T-helper 1 cell treated with Interleukin-12 subunit alpha and Interleukin-12 subunit beta and Interleukin-4 antibody, amounts not matched to agents 30 ng/mL and 1 ng/mL, for 36 hours (primary cell): Measurements from ENCODE around the gene SREBF1. TPM values are rescaled to one million over a fixed set of nuclear protein-coding genes. Genes with fewer than 3 reads are reported as not detected.

Experiments used
- intact Hi-C: fragments of 100-400 bp; cut with micrococcal nuclease; formaldehyde crosslinking; loops from one replicate; pipeline ENCODE4 v1.15.1; 2024
- total RNA-seq: library from RNA; stranded (reverse); gene quantifications from 2 replicates; pipeline ENCODE4 v1.2.3, GENCODE V29; 2022

SREBF1 gene
- total RNA-seq, 1 donor from 2014 or later: 174 TPM

DNA sequence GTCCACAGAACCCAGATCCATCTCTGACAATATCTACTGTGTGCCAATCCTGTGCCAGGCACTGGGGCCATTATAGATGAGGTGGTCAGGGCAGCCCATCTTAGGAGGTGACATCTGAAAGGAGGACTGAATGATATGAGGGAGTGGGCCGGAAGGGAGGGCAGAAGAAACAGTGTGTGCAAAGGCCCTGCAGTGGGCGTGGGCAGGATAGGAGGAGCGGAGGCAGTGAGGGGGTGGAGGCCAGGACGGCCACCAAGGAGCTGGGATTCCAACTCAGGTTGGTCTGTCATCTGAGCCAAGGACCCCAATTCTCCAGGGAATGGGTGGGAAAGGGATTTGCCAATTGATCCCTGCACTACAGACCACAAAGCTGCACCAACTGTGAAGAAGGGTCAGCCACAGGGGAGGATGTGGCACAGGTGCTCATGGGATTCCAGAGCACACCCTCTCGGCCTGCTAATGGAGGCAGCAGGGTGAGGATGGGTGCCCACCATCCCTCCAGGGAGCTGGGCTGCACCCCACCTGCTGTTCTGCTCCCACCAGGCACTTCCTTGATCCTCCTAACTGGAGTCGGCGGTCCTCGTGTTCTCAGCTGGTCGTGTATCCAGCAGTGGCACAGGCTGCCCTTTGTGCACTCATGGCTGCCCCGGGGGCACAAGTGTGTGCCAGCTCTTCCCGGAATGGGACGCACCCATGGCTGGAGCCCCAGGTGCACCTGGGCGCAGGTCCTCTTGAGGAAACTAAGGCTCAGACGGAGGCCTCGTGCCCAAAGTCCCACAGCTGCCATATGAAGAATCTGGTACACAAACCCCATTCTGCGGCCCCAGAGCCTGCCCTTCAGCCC lies 9.6 kb downstream of the SREBF1 start:
- intact Hi-C loops: no loop called here

DNA sequence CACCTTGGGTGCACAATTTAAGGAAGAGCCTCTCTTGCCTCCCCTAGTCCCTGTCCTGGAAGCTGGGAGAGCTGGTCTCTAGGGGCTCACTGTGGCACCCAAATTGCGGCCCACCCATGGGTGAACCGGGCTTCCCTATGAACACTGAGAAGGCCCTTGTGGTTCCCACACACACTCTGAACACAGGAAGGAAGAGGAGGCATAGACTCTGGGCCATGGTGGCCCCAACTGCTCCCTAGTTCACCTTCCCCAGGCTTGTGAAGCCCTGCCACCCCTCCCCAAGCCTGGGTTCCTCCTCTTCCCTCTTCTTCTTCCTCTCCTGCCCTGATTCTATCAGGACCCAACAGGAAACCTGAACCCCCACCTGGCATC lies 10.5 kb downstream of the SREBF1 start:
- intact Hi-C loops: no loop called here

DNA sequence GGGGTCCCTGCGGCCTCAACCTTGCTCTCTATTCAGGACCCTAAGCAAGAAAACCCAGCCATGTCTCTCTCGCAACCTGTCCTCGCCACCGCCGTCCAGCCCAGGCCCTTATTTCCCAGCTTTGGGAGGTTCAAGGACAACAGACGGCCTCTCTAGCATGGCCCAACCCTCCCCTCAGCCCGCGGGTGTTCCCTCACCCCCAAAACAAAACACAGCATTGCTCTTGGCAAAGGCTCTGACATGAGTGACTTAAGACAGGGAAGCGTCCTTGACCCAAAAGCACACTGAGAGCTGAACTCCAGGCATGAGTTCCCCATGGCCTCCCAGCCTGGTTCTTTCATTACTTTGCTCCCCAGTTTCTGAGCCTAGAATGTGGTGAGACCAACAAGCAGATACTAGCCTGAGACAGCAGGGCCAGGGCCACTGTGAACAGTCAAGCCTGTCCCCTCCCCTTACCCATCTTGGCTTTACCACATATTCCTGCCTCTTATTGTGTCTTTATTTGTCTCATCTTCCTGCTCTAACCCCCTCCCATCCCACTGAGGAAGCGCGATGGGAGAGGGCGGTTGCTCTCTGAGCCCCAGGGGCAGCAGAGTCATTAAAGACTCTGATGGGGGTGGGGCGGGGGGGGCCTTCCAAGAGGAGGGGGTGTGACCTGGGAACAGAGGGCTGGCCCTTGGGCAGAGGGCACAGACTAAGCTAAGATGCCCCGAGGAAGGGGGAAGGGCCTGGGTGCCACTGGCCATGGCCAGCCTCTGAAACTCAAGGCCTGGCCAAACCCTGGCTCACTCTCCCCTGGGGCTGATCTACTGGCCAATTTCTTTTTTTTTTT lies 11.8 kb downstream of the SREBF1 start:
- intact Hi-C loops: loop anchor here (1.0 to 5.0 kb wide), 2 partner anchors 24 to 43 kb away; no protein-coding TSS in a partner anchor

DNA sequence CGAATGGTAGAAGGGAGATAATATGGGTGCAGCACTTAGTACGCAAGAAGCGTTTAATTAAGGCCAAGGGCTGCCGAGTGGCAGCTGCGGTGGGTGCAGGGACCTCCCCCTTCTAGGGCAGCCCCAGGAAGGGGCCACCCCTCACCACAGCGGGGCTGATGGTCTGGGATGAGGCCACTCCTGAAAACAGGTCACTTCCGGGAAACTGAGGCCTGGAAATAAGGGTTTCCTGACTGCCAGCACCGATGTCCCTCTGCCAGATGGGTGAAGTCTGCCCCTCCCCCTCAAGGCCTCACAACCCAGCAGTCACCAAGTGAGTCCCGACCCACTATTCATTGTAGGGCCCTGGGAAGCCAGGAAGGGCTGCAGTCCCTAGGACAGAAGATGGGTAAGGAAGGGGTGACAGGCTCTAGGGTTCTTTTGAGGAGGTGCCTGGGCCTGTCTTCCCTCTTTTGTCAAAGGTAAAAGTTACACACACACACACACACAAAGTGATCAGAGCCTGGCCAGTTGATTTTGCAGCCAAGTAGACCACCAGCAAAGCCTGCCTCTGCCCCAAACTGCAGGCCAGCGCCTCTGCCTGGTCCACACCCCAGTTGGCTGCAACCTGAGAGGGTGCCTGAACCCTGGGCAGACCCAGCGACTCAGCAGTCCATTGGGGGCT lies 12.5 kb downstream of the SREBF1 start:
- intact Hi-C loops: loop anchor here (5.0 kb wide), 1 partner anchor 42 kb away; no protein-coding TSS in a partner anchor

DNA sequence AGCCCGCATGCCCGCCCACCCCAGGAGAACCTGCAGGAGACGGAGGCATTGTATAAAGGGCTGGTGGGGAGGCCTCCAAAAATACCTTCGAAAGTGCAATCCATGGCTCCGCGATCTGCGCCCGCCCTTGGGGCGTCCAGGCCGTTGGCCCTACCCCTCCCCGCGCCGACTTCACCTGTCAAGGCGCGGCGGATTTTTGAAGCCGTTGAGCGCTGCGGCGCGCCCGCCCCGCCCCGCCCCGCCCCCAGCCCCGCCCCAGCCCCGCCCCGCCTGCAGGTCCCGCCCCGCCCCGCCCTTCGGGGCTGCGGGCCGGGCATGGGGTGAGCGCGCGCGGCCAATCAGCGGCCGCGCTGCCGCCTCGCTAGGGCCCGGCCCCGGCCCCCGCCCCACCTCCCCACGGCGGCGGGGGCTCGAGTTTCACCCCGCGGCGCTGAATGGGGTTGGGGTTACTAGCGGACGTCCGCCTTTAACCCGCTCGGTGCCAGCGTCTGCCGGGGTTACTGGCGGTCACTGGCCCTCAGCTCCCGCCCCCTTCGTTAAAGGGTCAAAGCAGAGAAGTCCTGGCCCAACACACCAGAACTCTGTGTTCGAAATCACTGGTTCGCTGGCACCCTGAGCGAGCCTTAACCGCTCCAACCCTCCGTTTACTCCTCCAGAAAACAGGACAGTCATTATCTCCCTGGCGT lies 13.2 kb downstream of the SREBF1 start:
- intact Hi-C loops: loop anchor here (1.0 to 5.0 kb wide), 8 partner anchors 13 to 233 kb away; partner anchors contain the start of genes DRC3, PEMT, SREBF1 and TOM1L2

DNA sequence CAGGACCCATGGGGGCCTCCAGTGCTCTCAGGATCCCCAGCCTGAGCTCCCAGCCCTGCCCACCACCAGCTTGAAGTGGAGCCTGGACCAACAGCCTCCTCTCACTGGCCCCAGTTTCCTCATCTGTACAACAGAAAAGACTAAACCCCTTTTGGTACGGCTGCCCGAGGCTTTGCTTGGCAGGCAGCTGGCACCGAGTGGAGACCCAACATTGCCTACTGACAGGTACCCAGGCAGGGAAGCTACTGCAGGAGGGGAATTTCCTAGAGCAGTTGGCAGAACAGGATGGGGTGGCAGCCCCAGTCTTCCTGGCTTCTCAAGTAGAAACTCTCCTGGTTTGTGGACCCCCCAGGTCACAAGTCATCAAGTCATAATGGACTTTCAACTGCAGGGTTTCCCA lies 14.2 kb downstream of the SREBF1 start:
- intact Hi-C loops: loop anchor here (1.0 to 5.0 kb wide), 8 partner anchors 14 to 232 kb away; partner anchors contain the start of genes DRC3, PEMT, SREBF1 and TOM1L2

DNA sequence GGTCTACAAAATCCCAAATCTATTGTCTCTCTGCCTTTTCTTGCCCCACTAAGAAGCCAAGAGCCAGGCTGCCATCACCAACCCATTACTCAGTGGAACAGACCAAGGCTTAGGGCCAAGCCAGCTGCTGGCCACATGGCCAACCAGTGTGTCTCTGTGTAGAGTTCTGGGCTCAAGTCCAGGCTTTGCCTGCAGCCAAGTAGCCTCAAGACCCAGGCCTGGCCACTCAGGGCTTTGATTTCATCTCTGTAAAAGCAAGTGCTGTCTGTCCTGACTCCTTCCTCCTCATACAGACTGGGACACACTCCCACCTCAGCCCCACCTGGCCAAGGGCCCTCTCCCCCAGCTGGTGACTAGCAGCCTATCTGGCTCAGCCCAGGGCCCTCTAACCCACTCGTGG lies 14.6 kb downstream of the SREBF1 start:
- intact Hi-C loops: loop anchor here (2.0 to 5.0 kb wide), 2 partner anchors 40 to 231 kb away; partner anchors contain the start of gene PEMT

GRCh38 chr17:17820463-17821158 lies 16.2 kb downstream of the SREBF1 start:
- intact Hi-C loops: loop anchor here (5.0 kb wide), 1 partner anchor 38 kb away; no protein-coding TSS in a partner anchor

DNA sequence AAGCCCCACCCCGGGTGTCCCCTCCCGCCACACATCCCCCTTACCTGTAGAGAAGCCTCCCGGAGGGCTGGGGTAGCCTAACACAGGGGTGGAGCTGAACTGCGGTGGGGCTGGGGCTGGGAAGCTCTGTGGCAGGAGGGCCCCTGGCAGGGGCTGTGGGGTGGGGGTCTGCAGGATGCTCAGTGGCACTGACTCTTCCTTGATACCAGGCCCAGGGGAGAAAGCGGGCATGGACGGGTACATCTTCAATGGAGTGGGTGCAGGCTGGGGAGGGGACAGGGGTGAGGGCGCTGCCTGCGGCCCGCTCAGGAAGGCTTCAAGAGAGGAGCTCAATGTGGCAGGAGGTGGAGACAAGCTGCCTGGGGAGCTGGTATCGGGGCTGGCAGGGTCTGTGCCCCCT lies 16.7 kb downstream of the SREBF1 start:
- intact Hi-C loops: loop anchor here (5.0 kb wide), 1 partner anchor 38 kb away; no protein-coding TSS in a partner anchor

- intact Hi-C loops: no loop called here
Measured at GRCh38 chr17:17819561-17819995, 17.2 kb downstream of the SREBF1 start.

DNA sequence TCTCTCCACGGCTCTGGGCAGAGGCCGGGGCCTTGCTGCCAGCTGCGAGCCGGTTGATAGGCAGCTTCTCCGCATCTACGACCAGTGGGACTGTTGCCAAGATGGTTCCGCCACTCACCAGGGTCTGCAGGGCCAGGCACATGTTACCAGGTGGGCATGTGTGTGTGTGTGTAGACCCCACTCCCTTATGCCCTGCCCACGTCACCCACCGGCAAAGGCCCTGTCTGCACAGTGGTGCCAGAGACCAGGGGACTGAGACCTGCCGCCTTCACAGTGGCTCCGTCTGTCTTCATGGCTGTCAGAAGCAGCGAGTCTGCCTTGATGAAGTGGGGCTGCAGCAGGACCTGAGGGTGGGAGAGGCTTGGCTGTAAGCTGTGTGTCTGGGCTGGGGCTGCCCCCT lies 17.7 kb downstream of the SREBF1 start:
- intact Hi-C loops: no loop called here

DNA sequence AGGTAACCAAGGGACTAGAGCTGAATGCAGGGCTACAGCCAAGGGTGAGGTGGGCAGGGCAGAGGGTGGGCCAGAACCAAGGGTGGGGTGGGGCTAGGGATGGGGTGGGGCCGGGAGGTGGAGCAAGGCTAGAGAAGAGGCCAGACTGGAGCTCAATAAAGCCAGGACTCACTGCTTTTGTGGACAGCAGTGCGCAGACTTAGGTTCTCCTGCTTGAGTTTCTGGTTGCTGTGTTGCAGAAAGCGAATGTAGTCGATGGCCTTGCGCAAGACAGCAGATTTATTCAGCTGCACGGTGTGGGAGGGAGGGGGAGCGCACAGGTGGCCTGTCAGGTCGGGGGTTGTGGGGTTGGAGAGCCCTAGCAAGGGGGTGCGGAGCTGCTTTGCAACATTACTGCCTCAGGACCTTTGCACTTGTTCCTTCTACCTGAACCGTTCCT lies 18.7 kb downstream of the SREBF1 start:
- intact Hi-C loops: loop anchor here (1.0 kb wide), 1 partner anchor 124 kb away; no protein-coding TSS in a partner anchor

DNA sequence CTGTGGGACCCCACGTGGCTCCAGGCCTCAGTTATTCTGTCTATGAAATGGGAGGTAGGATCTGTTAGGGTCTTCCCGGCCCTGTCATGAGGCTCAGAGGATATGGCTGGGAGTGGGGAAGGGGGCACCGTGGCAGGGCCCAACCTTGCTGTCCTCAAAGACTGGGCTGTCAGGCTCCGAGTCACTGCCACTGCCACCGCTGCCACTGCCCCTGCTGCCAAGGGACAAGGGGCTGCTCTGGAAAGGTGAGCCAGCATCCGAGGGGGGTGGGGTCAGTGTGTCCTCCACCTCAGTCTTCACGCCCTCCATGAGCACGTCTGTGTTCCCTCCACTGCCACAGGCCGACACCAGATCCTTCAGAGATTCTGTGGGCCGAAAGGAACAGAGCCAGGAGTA lies 19.2 kb downstream of the SREBF1 start:
- intact Hi-C loops: no loop called here

DNA sequence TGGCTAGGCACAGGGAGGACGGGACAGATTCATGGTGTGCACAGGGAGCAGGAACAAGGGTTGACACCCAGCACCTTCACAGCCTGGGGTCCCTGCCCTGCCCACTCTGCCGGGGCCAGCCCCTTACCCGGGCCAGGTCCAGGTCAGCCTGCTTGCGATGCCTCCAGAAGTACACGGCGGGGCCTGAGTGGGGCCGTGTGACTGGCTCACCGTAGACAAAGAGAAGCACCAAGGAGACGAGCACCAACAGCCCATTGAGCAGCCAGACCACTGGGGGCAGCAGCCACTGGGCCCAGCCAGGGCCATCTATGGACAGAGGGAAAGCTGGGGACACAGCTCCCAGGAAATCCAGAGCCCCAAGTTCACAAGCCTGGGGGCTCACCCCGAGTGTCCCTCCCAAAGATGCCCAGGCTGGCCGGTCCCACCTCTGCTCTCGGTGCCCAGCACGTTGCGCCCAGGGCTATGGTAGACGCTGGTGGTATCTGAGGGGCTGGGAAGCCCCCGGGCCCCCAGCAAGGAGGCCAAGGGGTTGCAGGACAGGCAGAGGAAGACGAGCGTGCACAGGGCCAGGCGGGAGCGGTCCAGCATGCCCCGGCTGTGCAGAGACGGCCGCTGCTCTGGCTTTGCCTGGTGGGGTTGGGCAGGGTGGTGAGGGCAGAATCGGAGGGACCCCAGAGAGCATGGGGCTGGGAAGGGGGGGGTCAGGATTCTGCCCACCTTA lies 19.8 kb downstream of the SREBF1 start:
- intact Hi-C loops: no loop called here

GRCh38 chr17:17816240-17816814 lies 20.5 kb downstream of the SREBF1 start:
- intact Hi-C loops: no loop called here

DNA sequence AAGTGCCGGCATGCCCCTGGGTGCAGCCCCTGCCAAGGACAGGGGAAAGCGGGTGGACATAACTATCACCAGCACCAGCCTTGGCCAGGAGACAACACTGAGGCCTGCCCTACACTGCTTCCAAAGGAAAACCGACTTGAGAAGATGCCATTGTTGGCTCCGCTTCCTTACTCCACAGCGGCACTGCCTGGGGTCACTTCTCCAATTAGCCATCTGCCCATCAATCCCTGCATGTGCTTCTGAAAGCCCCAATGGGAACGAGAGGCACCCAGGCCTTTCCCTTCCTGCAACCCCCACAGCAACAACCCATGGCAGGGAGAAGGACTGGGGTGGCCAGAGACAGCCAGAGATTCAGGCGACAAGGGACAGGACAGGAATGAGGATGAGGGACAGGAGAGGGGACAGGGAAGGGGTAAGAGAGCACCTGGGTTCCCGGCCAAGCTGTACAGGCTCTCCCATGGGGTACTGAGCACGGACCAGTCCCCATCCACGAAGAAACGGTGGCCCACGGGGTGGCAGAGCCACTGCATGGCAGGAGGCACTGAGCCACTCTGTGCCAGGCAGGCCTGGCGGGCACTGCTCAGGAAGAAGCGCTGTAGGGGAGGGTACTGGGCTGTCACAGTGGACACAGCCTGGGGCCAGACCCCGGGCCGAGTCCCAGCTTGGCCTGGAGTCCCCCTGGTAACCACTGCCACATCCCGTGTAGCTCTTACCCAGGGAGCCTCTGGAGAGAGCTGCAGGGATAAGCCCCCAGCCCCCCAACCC lies 21.2 kb downstream of the SREBF1 start:
- intact Hi-C loops: no loop called here

DNA sequence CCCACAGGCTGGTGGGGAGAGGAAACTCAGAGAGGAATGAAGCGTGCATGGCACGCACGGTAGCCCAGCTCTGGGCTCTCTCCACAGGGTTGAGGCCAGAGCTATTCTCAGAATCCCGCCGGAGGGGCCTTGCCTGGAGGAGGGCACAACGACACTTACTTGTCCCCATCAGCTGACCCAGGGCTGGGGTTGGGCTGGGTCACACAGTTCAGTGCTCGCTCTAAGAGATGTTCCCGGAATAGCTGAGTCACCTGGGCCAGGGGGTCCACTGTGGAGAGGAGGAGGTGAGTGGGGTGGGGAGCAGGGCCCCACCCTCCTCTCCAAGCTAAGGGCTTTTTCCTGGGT lies 21.8 kb downstream of the SREBF1 start:
- intact Hi-C loops: no loop called here
